DMS 273 treated with DMSO at 0.1 percent for 48 hours (cell line): ENCODE measurements around the gene C1QTNF8.

Experiments used
- DNase-seq: peaks from one replicate; lab custom pipeline; 2025; lab: John Stamatoyannopoulos, UW

The C1QTNF8 gene

DNA sequence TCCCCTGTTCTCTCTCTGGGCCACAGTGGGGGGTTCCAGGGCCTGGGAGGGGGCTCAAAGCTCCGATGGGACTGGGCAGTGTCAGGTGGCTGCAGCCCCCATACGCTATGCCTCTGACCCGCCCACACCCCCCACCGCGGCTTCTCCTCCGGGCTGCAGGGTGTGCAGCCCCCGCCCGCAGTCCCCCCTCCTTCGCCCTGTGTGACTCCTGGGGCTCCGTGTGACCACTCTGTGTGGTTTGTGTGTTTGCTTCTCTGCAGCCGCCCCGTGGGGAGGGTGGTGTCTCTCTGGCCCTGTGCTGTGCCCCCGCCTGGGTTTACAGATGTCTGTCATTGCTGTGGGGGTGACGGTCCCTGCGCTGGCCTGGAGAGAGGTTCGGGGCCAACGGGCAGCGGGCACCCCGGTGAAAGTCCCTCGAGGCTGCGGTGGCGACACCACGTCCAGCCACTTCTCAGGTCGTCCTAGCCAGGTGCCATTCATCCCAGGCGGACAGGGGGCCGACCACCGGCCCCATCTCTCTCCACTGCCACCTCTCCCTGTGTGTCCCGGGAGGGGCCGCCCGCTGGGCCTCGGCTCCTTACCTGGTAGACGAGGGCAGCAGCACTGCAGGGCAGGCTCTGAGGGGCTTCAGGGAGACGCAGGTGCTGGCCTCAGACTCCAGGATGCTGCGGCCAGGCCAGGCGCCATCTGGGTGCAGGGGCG lies 18.0 kb downstream of the C1QTNF8 start:
- no peak for DNase-seq

DNA sequence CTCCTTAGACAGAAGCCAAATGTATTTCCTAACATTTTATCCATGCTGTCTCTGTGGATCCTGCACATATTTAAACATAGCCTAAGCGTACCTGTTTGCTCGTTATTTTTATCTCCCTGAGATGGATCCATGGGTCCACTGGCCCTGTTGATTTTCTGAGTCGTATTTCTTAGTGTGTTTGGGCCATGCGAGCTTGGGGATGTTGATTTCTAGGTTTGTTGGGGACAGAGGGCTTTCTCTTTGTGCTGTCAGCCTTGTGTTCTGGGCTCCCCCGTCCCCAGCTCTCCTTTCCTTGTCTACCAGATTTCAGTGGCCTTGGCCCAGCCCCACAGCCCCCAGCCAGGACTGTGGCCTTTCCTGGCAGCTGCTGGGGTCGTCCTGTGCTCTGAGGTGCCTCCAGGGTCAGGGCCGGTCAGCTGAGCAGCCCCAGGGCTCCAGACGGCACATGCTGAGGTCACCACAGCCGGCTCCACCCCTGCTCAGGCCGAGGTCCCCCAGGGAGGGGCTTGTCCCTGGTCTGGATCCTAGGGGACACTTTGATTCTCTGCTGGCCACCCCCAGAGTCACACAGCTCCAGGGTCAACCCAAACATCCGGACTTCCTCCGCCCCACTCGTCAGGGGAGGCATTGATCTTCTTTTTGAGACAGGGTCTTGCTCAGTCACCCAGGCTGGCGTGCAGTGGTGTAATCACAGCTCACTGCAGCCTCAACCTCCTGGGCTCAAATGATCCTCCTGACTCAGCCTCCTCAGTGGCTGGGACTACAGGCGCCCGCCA lies 19.1 kb downstream of the C1QTNF8 start:
- no peak for DNase-seq

DNA sequence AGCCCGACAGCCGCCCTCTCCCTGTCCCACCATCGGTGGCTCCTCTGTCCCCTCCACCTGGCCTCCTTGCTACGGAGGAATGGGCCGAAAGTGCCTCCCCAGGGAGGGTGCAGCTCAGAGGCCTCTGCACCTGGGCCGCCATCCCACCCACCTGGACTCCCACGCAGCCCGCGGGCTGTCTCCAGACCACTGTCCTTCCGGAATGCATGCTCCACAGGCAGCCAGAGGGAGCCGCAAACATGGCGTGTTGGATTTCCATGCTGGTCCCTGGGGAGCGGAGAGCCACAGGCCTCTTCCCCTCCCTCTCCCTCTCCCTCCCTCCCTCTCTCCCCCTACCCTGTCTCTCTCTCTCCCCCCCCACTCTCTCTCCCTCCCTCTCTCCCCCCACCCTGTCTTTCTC lies 20.5 kb downstream of the C1QTNF8 start:
- DNase-seq = no peak

DNA sequence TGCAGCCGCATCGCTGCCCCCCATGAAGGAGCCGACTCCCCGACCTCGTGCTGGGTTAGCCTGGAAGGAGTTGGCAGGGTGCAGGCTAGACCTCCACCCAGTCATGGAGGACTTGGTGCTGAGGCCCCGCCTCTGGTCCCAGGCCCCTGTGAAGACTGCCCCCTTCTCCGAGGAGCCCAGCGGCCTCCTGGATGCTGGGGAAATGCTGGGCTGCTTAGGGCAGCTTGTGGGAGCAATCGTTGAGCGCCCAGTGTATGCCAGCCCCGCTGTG lies 21.7 kb downstream of the C1QTNF8 start:
- DNase-seq = no peak

DNA sequence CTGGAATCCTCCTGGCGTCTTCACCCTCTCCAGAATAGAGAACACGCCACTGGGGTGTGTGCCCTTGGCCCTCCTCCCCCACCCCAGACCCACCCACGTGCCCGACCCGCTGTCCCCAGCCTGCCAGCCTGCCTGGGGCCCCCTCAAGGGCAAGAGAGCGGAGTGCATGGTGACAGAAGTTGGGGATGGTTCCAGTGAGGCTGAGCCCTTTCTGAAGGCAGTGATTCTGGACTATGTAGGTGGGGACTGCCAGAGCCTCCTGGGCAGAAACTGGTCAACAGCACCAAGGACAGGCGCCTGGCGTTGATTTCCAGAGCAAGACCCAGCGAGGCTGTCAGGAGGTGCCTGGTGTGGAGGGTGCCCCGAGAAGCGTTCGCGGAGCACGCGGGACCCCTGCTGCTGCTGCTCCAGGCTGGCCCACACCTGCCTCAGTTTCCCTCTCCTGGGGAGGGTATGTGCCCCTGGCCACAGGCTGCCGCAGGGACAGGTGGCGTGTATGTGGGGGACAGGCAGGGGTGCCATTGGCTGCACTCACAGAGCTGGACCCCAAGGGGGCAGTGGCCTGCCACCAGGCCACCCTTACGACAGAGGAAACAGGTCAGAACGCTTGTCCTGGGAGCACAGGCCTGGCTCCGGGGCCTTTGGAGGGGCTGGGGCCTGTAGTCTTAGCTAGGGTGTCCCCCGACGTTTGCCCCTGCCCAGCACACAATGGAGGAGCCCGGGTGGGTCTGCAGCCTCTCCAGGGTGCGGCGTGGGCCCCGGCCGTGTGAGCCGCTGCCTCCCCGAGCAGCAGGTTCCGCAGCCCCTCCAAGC lies 22.3 kb downstream of the C1QTNF8 start:
- DNase-seq = no peak

DNA sequence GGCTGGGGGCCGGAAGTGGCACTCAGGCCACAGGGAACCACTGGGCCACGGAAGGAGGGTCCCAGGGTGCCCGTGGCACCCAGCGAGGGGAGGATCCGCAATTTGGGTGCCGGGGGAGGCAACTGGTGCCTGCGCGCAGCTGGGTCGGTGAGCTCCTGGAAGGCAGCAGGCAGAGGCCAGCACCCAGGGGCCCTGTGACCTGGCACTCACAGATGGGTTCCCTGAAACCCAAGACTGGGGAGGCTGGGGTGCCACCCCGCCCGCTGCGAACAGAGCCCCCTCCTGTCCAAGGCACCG lies 22.8 kb downstream of the C1QTNF8 start:
- no peak for DNase-seq

DNA sequence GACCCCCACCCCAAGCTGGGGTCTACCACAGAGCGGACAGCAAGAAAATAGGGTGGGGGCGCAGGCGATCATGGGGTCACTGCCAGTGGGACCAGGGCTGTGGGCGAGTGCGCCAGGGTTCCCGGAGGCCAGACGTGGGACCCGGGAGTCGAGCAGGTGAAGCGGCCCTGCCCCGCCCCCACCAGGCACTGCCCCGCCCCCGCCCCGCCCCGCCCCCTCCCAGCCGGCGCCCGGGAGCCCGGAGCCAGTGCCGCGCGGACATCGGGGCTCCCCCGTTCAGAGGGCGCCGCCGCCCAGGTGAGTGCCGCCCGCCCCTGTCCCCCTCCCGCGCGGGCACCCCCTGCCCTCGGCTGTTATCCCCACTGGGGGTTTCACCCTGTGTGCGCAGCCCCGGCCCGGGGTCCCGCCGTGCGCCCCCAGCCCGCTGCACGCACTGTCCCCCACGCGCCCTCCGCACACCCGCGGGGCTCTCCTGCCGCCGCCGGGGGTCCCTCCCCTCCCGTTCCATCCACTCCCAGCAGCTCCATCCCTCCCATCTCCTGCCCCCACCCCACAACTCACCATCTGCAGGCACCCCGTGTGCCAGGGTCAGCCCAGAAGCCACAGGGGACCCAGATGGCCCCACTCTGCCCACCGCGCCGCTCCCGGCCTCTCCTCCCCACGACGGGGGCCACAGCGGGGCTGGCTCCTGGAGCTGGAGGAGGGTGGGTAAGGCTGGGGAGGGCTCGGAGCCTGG lies 23.4 kb downstream of the C1QTNF8 start, which contains the start of gene SSTR5:
Gene SSTR5, plus strand, starts transcription at position 222 of the 736 bp plus-strand sequence. CDS start 6,122 bp downstream, outside the sequence.
- no peak for DNase-seq

DNA sequence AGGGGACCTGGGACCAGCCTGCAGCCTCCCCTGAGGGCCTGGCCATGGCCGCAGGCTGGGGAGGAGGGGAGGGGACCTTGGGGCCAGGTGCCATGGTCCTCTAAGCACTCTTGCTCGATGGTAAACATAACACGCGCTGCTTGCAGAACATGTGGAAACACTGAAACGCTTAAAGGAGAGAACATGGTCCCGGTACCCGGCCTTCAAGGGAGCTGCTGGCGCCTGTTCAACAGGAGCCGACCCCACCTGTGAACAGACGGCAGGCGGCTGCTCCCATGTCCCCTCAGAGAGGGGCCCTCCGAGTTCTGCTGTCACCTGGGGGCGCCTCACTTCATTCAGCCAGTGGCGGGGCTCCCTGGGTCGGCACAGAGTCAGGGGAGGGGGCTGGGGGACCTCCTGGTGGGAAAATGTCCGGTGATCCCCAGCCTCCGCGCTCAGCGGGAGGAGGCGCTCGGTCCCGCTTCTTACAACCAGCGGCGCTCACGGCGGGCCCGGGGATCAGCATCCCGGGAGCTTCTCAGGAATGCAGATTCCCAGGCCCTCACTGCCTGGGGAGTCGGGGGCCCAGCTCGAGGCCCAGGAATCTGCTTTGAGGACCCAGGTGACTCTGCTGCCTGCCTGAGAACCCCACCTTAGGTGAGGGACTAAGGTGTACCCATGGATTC lies 24.4 kb downstream of the C1QTNF8 start:
- no peak for DNase-seq

DNA sequence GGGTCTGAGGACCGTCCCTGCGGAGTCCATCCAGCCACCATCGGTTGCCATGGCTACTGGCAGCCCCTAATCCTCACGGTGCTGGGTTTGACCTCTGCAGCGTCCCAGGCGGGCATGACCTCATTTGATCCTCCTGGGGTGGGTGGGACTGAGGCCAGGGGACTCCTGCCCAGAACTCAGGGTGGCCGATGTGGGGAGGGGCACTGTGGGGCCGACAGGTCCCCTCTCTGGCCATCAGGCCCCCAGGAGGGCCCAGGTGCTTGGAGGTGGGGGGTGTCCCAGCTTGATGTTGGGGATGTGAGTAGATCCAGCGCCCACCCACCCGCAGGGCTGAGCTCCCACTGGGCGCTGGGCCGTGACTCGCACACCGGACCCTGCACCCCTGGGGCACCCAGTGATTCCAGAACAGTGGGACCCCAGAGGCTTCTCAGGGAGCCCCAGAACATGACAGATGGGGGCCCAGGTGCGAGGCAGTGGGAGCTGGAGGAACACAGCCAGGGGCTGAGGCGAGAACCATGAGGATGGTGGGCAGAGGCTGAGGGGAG lies 25.1 kb downstream of the C1QTNF8 start:
- no peak for DNase-seq

DNA sequence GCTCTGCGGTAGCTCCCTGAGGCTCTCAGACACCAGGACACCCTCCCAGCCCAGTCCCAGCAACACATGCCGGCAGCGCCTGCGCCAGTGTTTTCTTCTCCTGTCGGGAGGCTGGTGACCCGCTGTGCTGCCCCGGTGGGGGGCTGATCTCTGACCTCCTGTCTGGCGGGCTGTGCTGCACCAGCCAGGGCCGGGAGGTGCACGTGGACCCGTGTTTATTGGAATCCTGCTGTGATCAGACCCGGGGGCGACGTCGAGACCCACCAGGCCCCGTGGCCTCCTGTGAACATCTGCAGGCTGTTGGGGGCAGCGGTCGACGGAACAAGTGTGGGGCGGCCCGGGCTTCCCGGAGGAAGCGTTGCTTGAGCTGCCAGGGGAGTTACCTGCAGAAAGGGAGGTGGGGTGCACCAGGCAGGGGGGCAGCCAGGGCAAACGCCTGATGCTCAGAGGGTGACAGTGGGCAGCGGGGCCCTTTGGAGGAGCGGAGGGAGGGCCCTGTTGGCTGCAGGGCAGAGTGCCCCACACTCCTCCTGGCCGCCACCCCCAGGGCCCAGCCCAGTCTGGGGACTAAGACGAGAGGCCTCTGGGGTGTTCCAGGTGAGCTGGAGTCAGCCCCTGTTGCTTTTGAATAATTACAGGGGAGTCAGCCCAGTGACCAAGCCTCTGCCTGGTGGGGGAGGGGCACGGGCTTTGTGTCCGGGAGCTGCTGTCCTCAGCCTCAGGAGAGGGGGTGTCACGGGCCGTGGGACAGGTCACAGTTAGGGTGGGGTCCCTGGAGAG lies 25.8 kb downstream of the C1QTNF8 start:
- DNase-seq = no peak

DNA sequence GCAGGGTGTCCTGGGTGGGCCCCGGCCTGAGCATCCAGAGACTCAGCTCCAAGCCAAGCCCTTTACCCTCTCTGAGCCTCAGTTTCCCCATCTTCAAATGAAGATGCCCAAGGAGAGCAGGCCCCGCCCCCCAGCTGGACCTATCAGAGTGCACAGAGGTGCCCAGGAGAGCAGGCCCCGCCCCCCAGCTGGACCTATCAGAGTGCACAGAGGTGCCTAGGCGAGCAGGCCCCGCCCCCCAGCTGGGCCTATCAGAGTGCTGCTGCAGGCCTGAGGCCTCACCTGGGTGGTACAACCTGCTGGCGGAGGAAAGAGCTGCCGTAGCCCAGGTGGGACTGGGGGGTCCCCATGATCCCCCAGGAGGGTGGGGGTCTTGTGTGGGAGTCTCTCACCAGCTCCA lies 26.9 kb downstream of the C1QTNF8 start:
- DNase-seq = no peak

DNA sequence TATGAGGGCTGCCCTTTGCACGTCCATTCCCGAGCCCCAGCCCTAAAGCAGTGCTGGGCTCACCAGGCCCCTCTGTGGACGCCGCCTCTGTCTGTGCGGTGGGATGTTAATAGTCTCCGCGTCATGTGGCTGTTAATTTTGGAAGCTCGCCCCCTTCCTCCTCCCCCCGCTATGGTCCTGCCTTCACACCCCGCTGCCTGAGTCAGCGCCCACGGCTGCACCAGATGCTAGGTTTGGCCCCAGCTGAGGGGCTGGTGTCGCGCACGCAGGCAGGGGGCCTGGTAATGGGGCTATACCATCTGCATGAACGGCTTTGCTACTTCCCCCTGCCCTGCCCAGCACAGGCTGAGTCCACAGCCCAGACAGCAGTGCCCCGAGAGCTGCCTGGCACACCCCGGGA lies 27.6 kb downstream of the C1QTNF8 start:
- DNase-seq = peak; percentile 78

DNA sequence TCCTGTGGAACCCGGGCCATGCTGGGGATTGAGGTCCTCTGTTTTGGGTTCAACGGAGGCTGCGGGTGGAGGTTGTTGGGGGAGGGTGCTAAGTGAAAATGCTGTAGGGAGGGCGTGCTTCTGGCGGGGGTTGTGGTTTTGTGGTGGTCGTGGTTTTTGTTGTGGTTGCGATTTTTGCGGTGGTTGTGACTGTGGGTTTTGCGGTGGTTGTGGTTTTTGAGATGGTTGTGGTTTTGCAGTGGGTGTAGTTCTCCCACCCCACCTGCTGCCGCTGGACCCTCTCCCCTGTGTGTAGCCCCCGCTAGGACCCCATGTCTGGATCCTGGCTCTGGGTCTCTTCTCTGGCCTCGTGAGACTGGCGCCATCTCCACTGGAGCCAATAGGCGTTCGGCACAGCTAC lies 28.4 kb downstream of the C1QTNF8 start:
- DNase-seq = no peak

DNA sequence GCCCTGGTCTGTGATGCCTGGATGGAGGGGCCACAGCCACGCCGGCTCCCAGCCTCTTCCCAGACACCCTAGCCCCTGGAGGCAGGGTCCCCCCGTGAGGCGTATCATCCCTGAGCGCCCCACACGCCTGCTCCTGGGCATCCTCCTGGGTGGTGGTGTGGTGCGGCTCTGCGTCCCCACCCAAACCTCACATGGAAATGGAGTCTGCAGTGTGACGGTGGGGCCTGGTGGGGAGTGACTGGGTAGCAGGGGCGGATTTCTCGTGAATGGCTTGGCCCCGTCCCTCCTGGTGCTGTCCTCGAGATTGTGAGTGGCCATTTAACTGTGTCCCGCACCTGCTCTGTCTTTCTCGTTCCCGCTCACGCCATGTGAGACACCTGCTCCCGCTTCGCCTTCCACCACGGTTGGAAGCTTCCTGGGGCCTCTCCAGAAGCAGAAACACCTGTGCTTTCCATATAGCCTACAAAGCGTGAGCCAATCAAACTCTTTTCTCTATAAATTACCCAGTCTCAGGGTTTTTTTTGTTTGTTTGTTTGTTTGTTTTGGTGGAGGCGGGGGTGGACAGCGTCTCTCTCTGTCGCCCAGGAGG lies 29.4 kb downstream of the C1QTNF8 start:
- DNase-seq = no peak

DNA sequence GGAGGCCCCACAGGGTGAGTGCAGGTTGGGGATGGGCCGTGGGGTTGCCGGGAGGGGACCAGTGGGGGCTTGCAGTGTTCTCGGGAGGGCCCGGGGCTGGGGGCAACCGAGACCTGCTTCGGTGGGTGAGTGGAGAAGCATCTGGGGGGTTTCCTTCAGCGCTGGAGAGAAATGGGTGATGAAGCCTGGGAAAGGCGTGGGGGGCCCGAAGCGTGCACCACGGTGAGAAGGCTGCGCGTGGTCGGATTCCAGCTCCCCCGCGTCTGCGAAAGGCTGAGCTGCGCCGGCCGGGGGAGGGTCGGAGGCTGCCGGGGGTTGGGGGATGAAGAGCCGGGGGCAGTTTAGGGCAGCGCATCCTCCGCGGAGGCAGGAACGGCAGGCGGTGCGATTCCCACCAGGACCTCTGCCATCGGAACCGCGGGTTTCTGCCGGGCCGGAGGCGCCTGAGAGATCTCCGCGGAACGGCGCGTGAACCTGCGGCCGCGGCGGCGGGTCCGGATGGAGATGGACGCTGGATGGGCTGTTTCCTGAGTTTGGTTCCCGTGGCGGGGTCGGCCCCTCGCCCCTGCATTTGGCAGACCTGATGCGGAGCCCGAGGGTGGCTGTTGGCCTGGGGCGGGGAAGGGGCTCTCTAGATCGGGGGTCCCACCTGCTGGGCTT lies 30.4 kb downstream of the C1QTNF8 start:
- no peak for DNase-seq

DNA sequence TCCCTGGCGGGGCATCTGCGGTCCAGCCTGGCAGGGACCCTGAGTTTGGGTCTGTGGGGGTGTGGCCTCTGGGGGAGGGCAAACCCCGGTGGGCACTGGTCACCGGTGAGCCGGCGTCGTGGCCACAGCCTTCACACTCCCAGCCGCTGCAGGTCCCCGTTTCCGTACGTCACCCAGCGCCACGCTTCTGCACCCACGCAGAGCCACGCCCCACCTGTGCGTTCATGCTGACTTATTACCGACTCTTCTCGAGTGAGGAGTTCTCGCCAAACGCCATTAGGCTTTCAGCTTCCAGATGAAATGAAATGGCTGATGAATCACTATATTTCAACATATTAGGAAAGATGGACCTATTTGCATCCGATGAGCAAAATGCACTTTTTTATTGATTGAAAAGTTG lies 32.3 kb downstream of the C1QTNF8 start:
- no peak for DNase-seq

DNA sequence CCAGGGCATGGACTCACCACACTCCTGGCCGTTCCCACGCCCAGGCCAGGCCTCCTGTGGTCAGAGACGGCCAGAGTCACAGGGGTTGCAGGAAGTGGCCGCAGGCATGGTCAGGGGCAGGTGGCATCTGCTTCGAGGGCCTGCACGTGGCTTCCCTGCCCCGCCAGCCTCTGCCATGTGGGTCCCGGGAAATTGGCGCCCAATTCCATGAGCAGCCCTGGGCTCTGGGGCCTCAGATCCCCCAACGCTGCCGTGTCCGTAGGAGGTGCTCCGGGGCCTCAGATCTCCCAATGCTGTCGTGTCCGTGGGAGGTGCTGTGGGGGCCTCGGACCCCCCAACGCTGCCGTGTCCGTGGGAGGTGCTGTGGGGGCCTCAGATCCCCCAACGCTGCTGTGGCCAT lies 33.1 kb downstream of the C1QTNF8 start:
- DNase-seq = no peak

DNA sequence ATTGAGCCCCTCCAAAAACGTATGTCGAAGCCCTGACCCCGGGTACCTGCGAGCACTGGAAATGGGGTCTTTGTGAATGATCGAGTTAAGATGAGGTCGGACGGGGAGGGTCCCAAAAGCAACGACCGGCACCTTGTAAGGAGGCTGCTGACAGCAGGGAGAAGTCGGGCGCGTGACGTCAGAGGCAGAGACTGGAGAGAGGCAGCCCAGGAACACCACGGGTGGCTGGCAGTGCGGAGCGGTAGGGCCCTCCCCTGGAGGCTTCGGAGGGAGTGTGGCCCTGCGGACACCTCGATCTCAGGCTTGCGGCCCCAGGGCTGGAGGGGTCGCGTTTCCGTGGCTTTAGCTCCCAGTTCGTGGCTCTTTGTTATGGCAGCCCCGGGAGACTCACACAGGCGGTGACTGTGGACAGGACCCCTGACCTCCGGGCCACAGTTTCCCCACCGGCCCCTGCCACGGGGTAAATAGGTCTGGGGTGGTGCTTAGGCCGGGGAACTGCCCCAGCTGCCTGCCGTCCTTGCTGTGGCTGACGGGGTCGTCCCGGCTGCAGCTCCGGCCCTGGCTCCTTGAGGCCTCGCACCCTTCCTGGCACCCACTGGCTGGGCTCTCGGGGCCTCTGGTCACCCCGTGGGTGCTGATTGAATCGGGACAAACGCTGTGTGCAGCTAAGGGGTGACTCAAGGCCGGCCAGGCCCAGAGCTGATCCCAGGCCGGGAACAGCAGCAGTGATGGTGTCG lies 34.1 kb downstream of the C1QTNF8 start:
- no peak for DNase-seq
